Measurements from ENCODE around the gene POGLUT2. TPM values are rescaled to one million over a fixed set of nuclear protein-coding genes. Genes with fewer than 3 reads are reported as not detected.
"Not testable (repeated sequence)": the region's sequence is repeated elsewhere in the genome, so short reads cannot be mapped to it uniquely, and the experiment has no call there.

Gene POGLUT2
- polyA plus RNA-seq, 1 donor, result 15.4 TPM

GRCh38 chr13:102780656-102781055 lies 18.1 kb downstream of the POGLUT2 start:
- not testable (repeated sequence) for H3K27ac ChIP-seq (ENCODE audit: low read length); H3K27me3 ChIP-seq (ENCODE audit: control insufficient read depth, insufficient read depth, low read length); DNase-seq; H3K36me3 ChIP-seq (ENCODE audit: control insufficient read depth, insufficient read depth, low read length); H3K9me3 ChIP-seq (ENCODE audit: control insufficient read depth, low read depth, low read length); H3K4me3 ChIP-seq (ENCODE audit: low read length)
- peaks cover 15% of the 10 kb centered on the region for H3K4me1 ChIP-seq (ENCODE audit: control insufficient read depth, insufficient read depth, low read length)
- WGBS (ENCODE audit: insufficient coverage, low lambda C conversion rate), result no CpG with 5 or more reads among the region's 4 CpGs

GRCh38 chr13:102779436-102780159 lies 19.2 kb downstream of the POGLUT2 start:
- Histone ChIP-seq H3K27ac (ENCODE audit: low read length) (peak overlapping the region; percentile 30), H3K27me3 (ENCODE audit: control insufficient read depth, insufficient read depth, low read length) (no peaks in the 10 kb centered on the region), H3K36me3 (ENCODE audit: control insufficient read depth, insufficient read depth, low read length) (no peaks in the 10 kb centered on the region), H3K4me3 (ENCODE audit: low read length) (no peak overlapping the region), H3K9me3 (ENCODE audit: control insufficient read depth, low read depth, low read length) (peaks cover 6% of the 10 kb centered on the region), H3K4me1 (ENCODE audit: control insufficient read depth, insufficient read depth, low read length) (peaks cover 9% of the 10 kb centered on the region)
- WGBS (ENCODE audit: insufficient coverage, low lambda C conversion rate), result 54% methylated on average over 3 of the region's 5 CpGs
- DNase-seq, result peak in 1 of 2 donors; percentile 29

DNA sequence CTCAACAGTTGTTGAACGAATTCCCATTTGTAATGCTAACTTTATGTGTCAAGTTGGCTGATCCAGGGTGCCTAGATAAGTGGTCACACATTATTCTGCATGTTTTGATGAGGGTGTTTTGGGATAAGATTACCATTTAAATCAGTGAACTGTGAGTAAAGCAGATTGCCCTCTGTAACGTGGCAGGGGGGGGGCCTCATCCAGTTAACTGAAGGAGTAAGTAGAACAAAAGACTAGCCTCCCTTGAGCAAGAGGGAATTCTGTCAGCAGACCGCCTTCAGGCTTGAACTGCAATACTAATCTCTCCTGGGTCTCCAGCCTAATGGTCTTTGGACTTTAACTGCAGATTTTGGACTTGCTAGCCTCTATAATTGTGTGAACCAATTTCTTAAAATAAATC lies 21.0 kb downstream of the POGLUT2 start:
- H3K4me3 ChIP-seq (ENCODE audit: low read length), result no peak overlapping the region
- peaks cover 12% of the 10 kb centered on the region for H3K4me1 ChIP-seq (ENCODE audit: control insufficient read depth, insufficient read depth, low read length)
- WGBS (ENCODE audit: insufficient coverage, low lambda C conversion rate), result no CpG with 5 or more reads among the region's 3 CpGs
- H3K9me3 ChIP-seq (ENCODE audit: control insufficient read depth, low read depth, low read length), result peaks cover 11% of the 10 kb centered on the region
- peak overlapping the region; percentile 2 for H3K27ac ChIP-seq (ENCODE audit: low read length)
- no peaks in the 10 kb centered on the region for H3K36me3 ChIP-seq (ENCODE audit: control insufficient read depth, insufficient read depth, low read length)
- peak; percentile 42 to 70 for DNase-seq
- H3K27me3 ChIP-seq (ENCODE audit: control insufficient read depth, insufficient read depth, low read length), result no peaks in the 10 kb centered on the region

GRCh38 chr13:102776271-102776670 lies 22.5 kb downstream of the POGLUT2 start:
- H3K36me3 ChIP-seq (ENCODE audit: control insufficient read depth, insufficient read depth, low read length), result no peaks in the 10 kb centered on the region
- no peak overlapping the region for H3K4me3 ChIP-seq (ENCODE audit: low read length)
- H3K9me3 ChIP-seq (ENCODE audit: control insufficient read depth, low read depth, low read length), result peaks cover 4% of the 10 kb centered on the region
- no CpG with 5 or more reads among the region's 2 CpGs for WGBS (ENCODE audit: insufficient coverage, low lambda C conversion rate)
- no peaks in the 10 kb centered on the region for H3K27me3 ChIP-seq (ENCODE audit: control insufficient read depth, insufficient read depth, low read length)
- peaks cover 12% of the 10 kb centered on the region for H3K4me1 ChIP-seq (ENCODE audit: control insufficient read depth, insufficient read depth, low read length)
- peak in 1 of 2 donors; percentile 71 for DNase-seq
- H3K27ac ChIP-seq (ENCODE audit: low read length), result peak overlapping the region; percentile 72

- Histone ChIP-seq H3K9me3 (ENCODE audit: control insufficient read depth, low read depth, low read length) (peaks cover 4% of the 10 kb centered on the region), H3K4me1 (ENCODE audit: control insufficient read depth, insufficient read depth, low read length) (peaks cover 14% of the 10 kb centered on the region), H3K36me3 (ENCODE audit: control insufficient read depth, insufficient read depth, low read length) (no peaks in the 10 kb centered on the region), H3K4me3 (ENCODE audit: low read length) (no peak overlapping the region), H3K27ac (ENCODE audit: low read length) (no peak overlapping the region), H3K27me3 (ENCODE audit: control insufficient read depth, insufficient read depth, low read length) (no peaks in the 10 kb centered on the region)
- 94% methylated on average over 6 of the region's 14 CpGs for WGBS (ENCODE audit: insufficient coverage, low lambda C conversion rate)
- DNase-seq, result no peak
Measured at GRCh38 chr13:102774591-102775520, 23.9 kb downstream of the POGLUT2 start.

DNA sequence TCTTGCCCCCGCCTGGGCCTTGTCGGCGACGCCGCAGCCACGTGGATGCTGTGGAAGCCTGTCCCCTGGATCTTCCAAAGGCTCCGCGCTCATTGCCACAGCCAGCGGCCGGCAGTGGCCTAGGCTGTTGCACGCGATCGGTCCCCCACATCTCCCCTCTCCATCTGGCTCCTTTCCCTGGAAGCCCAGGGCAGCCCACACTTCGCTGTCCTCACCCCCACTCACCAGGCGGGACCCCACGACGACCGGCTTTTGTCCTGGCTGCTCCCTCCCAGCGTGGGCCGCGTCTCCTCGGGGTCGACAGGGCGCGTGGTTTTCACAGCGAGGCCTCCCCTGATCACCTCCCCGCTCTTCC lies 24.6 kb downstream of the POGLUT2 start:
- H3K9me3 ChIP-seq (ENCODE audit: control insufficient read depth, low read depth, low read length), result peaks cover 4% of the 10 kb centered on the region
- no peak for DNase-seq
- H3K27me3 ChIP-seq (ENCODE audit: control insufficient read depth, insufficient read depth, low read length), result no peaks in the 10 kb centered on the region
- H3K36me3 ChIP-seq (ENCODE audit: control insufficient read depth, insufficient read depth, low read length), result no peaks in the 10 kb centered on the region
- peak overlapping the region; percentile 84 for H3K4me3 ChIP-seq (ENCODE audit: low read length)
- no CpG with 5 or more reads among the region's 27 CpGs for WGBS (ENCODE audit: insufficient coverage, low lambda C conversion rate)
- H3K27ac ChIP-seq (ENCODE audit: low read length), result peak overlapping the region; percentile 66
- H3K4me1 ChIP-seq (ENCODE audit: control insufficient read depth, insufficient read depth, low read length), result peaks cover 14% of the 10 kb centered on the region

GRCh38 chr13:102773441-102774213 lies 25.1 kb downstream of the POGLUT2 start, which contains the start of gene TEX30:
TSS of gene TEX30 (minus strand) at chr13:102773786. CDS start at chr13:102770026, 3,760 bp downstream.
- Histone ChIP-seq H3K27me3 (ENCODE audit: control insufficient read depth, insufficient read depth, low read length) (no peaks in the 10 kb centered on the region), H3K9me3 (ENCODE audit: control insufficient read depth, low read depth, low read length) (peaks cover 4% of the 10 kb centered on the region), H3K27ac (ENCODE audit: low read length) (peak within 1 kb of the TSS; percentile 81), H3K4me3 (ENCODE audit: low read length) (peak within 1 kb of the TSS; percentile 84), H3K36me3 (ENCODE audit: control insufficient read depth, insufficient read depth, low read length) (no peaks in the 10 kb centered on the region), H3K4me1 (ENCODE audit: control insufficient read depth, insufficient read depth, low read length) (peaks cover 14% of the 10 kb centered on the region)
- no CpG with 5 or more reads among the region's 85 CpGs for WGBS (ENCODE audit: insufficient coverage, low lambda C conversion rate)
- peak; percentile 83 to 91 for DNase-seq

DNA sequence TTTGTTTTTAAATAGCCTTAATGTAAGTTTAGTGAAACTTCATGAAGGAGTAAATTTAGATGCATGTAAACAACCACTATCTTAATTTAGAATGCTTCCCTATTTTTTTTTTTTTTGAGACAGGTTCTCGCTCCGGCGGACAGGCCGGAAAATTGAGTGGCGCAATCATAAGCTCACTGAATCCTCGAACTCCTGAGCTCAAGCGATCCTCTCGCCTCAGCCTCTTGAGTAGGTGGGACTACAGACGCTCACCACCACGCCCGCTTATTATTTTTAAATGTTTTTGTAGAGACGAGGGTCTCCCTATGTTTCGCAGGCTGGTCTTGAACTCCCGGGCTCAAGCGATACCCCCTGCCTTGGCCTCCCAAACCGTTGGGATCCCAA lies 26.7 kb downstream of the POGLUT2 start:
- DNase-seq, result no peak
- H3K4me1 ChIP-seq (ENCODE audit: control insufficient read depth, insufficient read depth, low read length), result peaks cover 11% of the 10 kb centered on the region

GRCh38 chr13:102771298-102772041 lies 27.3 kb downstream of the POGLUT2 start:
- H3K4me1 ChIP-seq (ENCODE audit: control insufficient read depth, insufficient read depth, low read length), result peaks cover 8% of the 10 kb centered on the region
- peaks cover 8% of the 10 kb centered on the region for H3K36me3 ChIP-seq (ENCODE audit: control insufficient read depth, insufficient read depth, low read length)
- peaks cover 4% of the 10 kb centered on the region for H3K9me3 ChIP-seq (ENCODE audit: control insufficient read depth, low read depth, low read length)
- 100% methylated on average over 3 of the region's 6 CpGs for WGBS (ENCODE audit: insufficient coverage, low lambda C conversion rate)
- H3K4me3 ChIP-seq (ENCODE audit: low read length), result no peak overlapping the region
- H3K27ac ChIP-seq (ENCODE audit: low read length), result no peak overlapping the region
- DNase-seq, result no peak
- no peaks in the 10 kb centered on the region for H3K27me3 ChIP-seq (ENCODE audit: control insufficient read depth, insufficient read depth, low read length)

More for the DNA sequence above, 26.7 kb downstream of the POGLUT2 start:
- WGBS (ENCODE audit: insufficient coverage, low lambda C conversion rate), result no CpG with 5 or more reads among the region's 16 CpGs
- H3K36me3 ChIP-seq (ENCODE audit: control insufficient read depth, insufficient read depth, low read length), result peaks cover 5% of the 10 kb centered on the region
- no peak overlapping the region for H3K27ac ChIP-seq (ENCODE audit: low read length)
- no peaks in the 10 kb centered on the region for H3K27me3 ChIP-seq (ENCODE audit: control insufficient read depth, insufficient read depth, low read length)
- peaks cover 4% of the 10 kb centered on the region for H3K9me3 ChIP-seq (ENCODE audit: control insufficient read depth, low read depth, low read length)
- no peak overlapping the region for H3K4me3 ChIP-seq (ENCODE audit: low read length)
